Testis (tissue), 3 donors: ENCODE measurements around the gene ZNF394. TPM values are rescaled to one million over a fixed set of nuclear protein-coding genes. Genes with fewer than 3 reads are reported as not detected.

Source experiments
- DNase-seq: peaks from one replicate; pipeline ENCODE4 v3.0.0-alpha.2; 2019
- H3K27ac ChIP-seq, 2 donors: fragments of 200-600 bp; sonication (generic); one replicate each; pipeline ENCODE4 v1.5.1; 2019
- H3K27me3 ChIP-seq: fragments of 200-600 bp; sonication (generic); one replicate; pipeline ENCODE4 v1.5.1; 2019
- H3K36me3 ChIP-seq: fragments of 200-600 bp; sonication (generic); one replicate; pipeline ENCODE4 v1.5.1; 2017; ENCODE audit warnings: low read depth; ENCODE audit errors: missing control alignments
- H3K4me1 ChIP-seq: fragments of 200-600 bp; sonication (generic); one replicate; pipeline ENCODE4 v1.5.1; 2019
- H3K4me3 ChIP-seq, 2 donors: fragments of 200-600 bp; sonication (generic); one replicate each; pipeline ENCODE4 v1.5.1; 2017 to 2019
- H3K9me3 ChIP-seq: fragments of 200-600 bp; sonication (generic); one replicate; pipeline ENCODE4 v1.5.1; 2017
- POLR2A ChIP-seq: fragments of 450-650 bp; IDR thresholded peaks from one replicate; pipeline ENCODE4 v1.6.1; 2017; ENCODE audit warnings: antibody characterized with exemption, mild to moderate bottlenecking, moderate library complexity
- WGBS, 2 donors: methylation state at CpG; one replicate each; pipeline ENCODE4 v1.1.5; 2018; 5-methylcytosine and 5-hydroxymethylcytosine counted together
- intact Hi-C: fragments of 100-400 bp; cut with DNase I; formaldehyde crosslinking; loops from one replicate; pipeline ENCODE4 v1.15.1; 2023; ENCODE audit warnings: low total_unique reads
- polyA plus RNA-seq: library from polyadenylated mRNA; stranded (reverse); fragments of 350-450 nt; fragmentation: Illumina TruSeq; extraction: RNeasy Lipid Tissue Mini Kit (QIAGEN cat#74804); gene quantifications from one replicate; pipeline ENCODE4 v1.2.3, GENCODE V29; 2014; ENCODE audit warnings: low read depth, low replicate concordance; ENCODE audit not compliant: insufficient read depth
- total RNA-seq, 2 donors: library from RNA; depleted of rRNA; stranded (reverse); fragments of >200 nt; gene quantifications; one replicate each; pipeline ENCODE4 v1.2.3, GENCODE V29; 2016
- TF ChIP-seq, protein P1 (sequence below), 3 experiments: fragments of 450-650 bp in 2 of 3; fragments of 200-600 bp in 1 of 3; sonication (generic) in 1 of 3; IDR thresholded peaks; one replicate each; pipeline ENCODE4 v1.5.1; 2016 to 2019; ENCODE audit warnings: antibody characterized with exemption in 3 of 3, mild to moderate bottlenecking in 2 of 3, moderate library complexity in 1 of 3

ZNF394 gene
- total and polyA plus RNA-seq, 3 donors from 2014 or later = 24.6 to 65.0 (median 45.3) TPM

DNA sequence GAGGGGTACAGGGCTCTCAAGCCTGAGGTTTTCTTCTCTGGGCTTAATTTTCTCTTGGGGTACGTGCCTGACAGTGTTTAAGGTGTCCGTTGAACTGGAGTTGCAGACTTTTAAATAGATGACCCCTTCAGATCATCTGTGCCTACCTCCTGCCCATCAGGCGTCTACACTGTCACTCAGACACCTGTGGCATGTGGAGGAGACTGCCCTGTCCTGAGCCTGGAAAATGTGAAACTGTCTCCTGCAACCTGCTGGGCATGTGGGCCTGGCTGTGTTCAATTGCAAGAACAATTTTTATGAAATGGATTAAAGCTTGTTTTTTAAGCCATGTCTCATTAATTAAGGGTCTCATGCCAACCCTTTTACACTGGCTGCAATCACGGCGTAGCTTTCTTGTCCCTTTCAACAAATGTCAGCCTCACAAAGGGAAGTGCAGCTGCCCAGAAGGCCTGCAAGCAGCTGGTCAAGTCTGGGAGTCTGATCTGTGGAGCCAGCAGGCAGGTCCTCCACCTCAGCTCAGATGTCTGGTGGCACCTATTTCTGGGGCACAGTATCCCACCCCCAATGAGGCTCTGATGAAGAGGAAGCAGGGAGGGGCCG is 42.9 kb downstream of the ZNF394 start:
- Histone ChIP-seq H3K4me3 (no peak overlapping the region), H3K4me1 (peaks cover 17% of the 10 kb centered on the region), H3K27me3 (no peaks in the 10 kb centered on the region), H3K27ac (no peak overlapping the region), H3K36me3 (no peaks in the 10 kb centered on the region), H3K9me3 (no peaks in the 10 kb centered on the region)
- DNase-seq = no peak
- TF ChIP-seq, protein P1, sequence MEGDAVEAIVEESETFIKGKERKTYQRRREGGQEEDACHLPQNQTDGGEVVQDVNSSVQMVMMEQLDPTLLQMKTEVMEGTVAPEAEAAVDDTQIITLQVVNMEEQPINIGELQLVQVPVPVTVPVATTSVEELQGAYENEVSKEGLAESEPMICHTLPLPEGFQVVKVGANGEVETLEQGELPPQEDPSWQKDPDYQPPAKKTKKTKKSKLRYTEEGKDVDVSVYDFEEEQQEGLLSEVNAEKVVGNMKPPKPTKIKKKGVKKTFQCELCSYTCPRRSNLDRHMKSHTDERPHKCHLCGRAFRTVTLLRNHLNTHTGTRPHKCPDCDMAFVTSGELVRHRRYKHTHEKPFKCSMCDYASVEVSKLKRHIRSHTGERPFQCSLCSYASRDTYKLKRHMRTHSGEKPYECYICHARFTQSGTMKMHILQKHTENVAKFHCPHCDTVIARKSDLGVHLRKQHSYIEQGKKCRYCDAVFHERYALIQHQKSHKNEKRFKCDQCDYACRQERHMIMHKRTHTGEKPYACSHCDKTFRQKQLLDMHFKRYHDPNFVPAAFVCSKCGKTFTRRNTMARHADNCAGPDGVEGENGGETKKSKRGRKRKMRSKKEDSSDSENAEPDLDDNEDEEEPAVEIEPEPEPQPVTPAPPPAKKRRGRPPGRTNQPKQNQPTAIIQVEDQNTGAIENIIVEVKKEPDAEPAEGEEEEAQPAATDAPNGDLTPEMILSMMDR (IDR thresholded peaks at IDR 0.05) = no peak
- TF ChIP-seq POLR2A = no peak
- WGBS, 2 donors = 72 to 73% methylated on average over 5 to 6 of the region's 6 CpGs
- intact Hi-C loops = no loop called here

DNA sequence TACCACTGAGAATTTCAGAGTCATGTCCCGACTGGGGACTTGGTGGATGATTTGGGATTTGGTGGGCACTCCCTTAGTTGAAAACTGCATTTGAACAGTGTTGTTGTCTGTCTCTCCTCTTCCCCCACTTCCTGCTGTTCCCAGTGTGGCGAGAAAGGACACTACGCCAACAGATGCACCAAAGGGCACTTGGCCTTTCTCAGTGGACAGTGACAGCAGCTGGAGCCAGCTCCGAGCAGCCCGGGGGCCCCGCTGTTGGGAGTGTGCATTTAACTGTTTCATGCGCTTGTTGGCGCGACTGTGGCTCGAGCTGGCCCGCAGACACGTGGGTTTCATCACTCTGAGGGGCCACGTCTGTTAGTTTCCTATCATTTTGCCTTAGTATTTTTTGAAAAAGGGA is 43.8 kb downstream of the ZNF394 start:
- intact Hi-C loops = no loop called here
- WGBS, 2 donors = 63 to 72% methylated on average over 5 to 13 of the region's 13 CpGs
- H3K4me1 ChIP-seq = peaks cover 17% of the 10 kb centered on the region
- TF ChIP-seq POLR2A = no peak
- TF ChIP-seq, protein P1 (IDR thresholded peaks at IDR 0.05) = no peak
- DNase-seq = no peak
- H3K36me3 ChIP-seq = no peaks in the 10 kb centered on the region
- H3K27me3 ChIP-seq = no peaks in the 10 kb centered on the region
- H3K4me3 ChIP-seq = no peak overlapping the region
- H3K9me3 ChIP-seq = no peaks in the 10 kb centered on the region
- no peak overlapping the region for H3K27ac ChIP-seq

DNA sequence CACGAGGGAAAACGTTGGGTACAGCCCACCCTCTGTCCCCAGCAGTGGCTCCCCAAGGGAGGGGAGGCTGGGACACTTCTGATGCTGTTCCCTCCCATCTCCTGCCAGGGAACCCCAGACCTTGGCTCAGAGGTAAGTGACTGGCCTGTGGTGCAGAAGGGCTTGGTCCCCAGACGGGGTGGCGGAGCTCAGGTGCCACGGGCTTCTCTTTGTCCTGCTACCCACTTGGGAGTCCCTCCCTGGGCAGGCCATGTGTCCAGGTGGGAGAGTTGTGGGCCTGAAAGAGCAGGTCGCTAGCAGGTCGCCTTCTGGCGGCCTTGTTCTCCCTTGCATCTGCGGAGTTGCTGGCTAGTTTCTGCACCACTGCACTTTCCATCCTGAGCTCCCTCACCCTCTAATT is 44.2 kb downstream of the ZNF394 start:
- H3K4me1 ChIP-seq = peaks cover 14% of the 10 kb centered on the region
- intact Hi-C loops = no loop called here
- no peaks in the 10 kb centered on the region for H3K9me3 ChIP-seq
- no peak overlapping the region for H3K27ac ChIP-seq
- WGBS, 2 donors = 75% methylated on average over 9 of the region's 9 CpGs; no CpG with 5 or more reads in 1 of the 2 donors
- no peaks in the 10 kb centered on the region for H3K36me3 ChIP-seq
- TF ChIP-seq POLR2A = no peak
- TF ChIP-seq, protein P1 (IDR thresholded peaks at IDR 0.05) = no peak
- no peak for DNase-seq
- no peaks in the 10 kb centered on the region for H3K27me3 ChIP-seq
- H3K4me3 ChIP-seq = no peak overlapping the region

DNA sequence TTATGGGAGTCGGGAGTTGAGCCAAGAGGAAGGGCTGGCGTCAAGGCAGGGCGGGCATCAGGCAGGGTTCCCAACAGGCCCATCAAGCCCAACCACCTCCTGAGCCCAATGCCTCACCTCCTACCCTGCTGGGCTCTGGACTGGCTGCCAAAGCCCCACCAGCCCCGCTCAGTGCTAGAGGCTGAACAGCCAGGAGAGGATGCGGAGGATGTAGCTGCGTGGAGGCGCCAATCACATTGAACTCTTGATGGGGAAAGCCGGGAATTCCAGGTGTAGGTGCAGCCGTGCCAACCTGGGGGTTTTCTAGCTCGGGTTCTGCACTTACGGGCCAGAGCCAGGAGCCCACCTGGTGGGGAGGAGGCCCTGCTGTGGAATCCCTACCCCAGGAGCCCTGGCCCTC is 47.0 kb downstream of the ZNF394 start:
- DNase-seq = no peak
- H3K27me3 ChIP-seq = no peaks in the 10 kb centered on the region
- H3K4me3 ChIP-seq = no peak overlapping the region
- intact Hi-C loops = no loop called here
- H3K36me3 ChIP-seq = no peaks in the 10 kb centered on the region
- H3K27ac ChIP-seq = peak overlapping the region in 1 of 2 donors; percentile 64
- H3K9me3 ChIP-seq = no peaks in the 10 kb centered on the region
- H3K4me1 ChIP-seq = peaks cover 10% of the 10 kb centered on the region
- WGBS, 2 donors = 71 to 91% methylated on average over 11 of the region's 11 CpGs
- TF ChIP-seq POLR2A = no peak
- TF ChIP-seq, protein P1 (IDR thresholded peaks at IDR 0.05) = no peak

DNA sequence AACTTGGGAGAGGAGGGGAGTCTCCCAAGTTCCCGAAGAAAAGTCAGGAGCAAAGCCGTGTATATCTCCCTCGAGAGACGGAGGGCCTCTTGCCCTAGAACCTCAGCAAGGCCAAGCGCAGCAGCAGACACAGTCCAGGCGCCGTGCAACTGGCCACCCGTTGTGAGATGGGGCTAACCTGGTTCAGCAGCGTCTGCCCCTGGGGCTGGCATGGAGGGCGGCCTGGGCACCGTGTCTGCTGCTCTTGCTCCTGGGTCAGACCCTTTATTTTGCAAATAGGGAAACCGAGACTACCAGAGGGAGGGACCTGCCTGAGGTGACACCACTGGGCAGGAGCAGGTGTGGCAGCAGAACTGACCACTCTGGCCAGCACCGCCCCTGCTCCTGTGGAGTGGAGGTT is 47.5 kb downstream of the ZNF394 start:
- H3K9me3 ChIP-seq = no peaks in the 10 kb centered on the region
- TF ChIP-seq, protein P1 (IDR thresholded peaks at IDR 0.05) = no peak
- TF ChIP-seq POLR2A = no peak
- H3K4me1 ChIP-seq = peaks cover 10% of the 10 kb centered on the region
- H3K4me3 ChIP-seq = no peak overlapping the region
- no peak overlapping the region for H3K27ac ChIP-seq
- WGBS, 2 donors = 83% methylated on average over 13 of the region's 13 CpGs; no CpG with 5 or more reads in 1 of the 2 donors
- no peaks in the 10 kb centered on the region for H3K36me3 ChIP-seq
- DNase-seq = no peak
- H3K27me3 ChIP-seq = no peaks in the 10 kb centered on the region
- intact Hi-C loops = no loop called here
